GM12878 (cell line): Measurements from ENCODE around the gene SLC28A1. TPM values are rescaled to one million over a fixed set of nuclear protein-coding genes. Genes with fewer than 3 reads are reported as not detected.

Experiments used
- ATAC-seq: fragments of 200-7000 bp; cut with Tn5 transposase; 3 replicates; pipeline ENCODE4 v1.9.1; 2020; ENCODE audit warnings: mild to moderate bottlenecking, moderate library complexity
- BruUV-seq: library from RNA; stranded (reverse); fragments of 400-500 nt; replicated peaks from 2 replicates; lab custom pipeline; 2021; lab: Mats Ljungman, UMichigan
- CTCF ChIA-PET: fragments of 300-600 bp; sonication (Branson Sonifier 250); formaldehyde crosslinking; extraction: SDS; loops from one replicate; lab custom pipeline; 2021; ENCODE audit warnings: inconsistent platforms; lab: Yijun Ruan, JAX
- POLR2A ChIA-PET: fragments of 350-600 bp; formaldehyde crosslinking; extraction: SDS; loops from one replicate; lab custom pipeline; 2021; ENCODE audit warnings: inconsistent platforms; lab: Charles Lee
- RAD21 ChIA-PET: fragments of 300-600 bp; sonication (Branson Sonifier 250); formaldehyde crosslinking; loops from one replicate; lab custom pipeline; 2023; ENCODE audit warnings: antibody characterized with exemption; ENCODE audit not compliant: unreplicated experiment; lab: Charles Lee
- SMC1A ChIA-PET: fragments of 300-600 bp; sonication (Branson Sonifier 250); formaldehyde crosslinking; loops from one replicate; lab custom pipeline; 2023; ENCODE audit not compliant: unreplicated experiment, uncharacterized antibody; lab: Charles Lee
- DNase-seq: peaks from one replicate; pipeline ENCODE4 v3.0.0-alpha.2; 2011; ENCODE audit warnings: low read depth, low spot score
- FAIRE-seq: peaks from 3 replicates; lab custom pipeline; 2011; peaks lifted over from hg19 to GRCh38; lab: Jason Lieb, UNC
- H2AFZ ChIP-seq: 2 replicates; pipeline ENCODE4 v1.6.0; 2011; ENCODE audit warnings: low read depth, low read length, control low read depth; ENCODE audit not compliant: control insufficient read depth
- H3K27ac ChIP-seq: 2 replicates; pipeline ENCODE4 v1.5.1; 2011; ENCODE audit warnings: control low read depth; ENCODE audit not compliant: control insufficient read depth, insufficient read depth
- H3K27me3 ChIP-seq, 2 experiments: replicated peaks in 1 of 2; 2 replicates each; pipeline versions ENCODE4 v1.6.0 to v1.6.1; 2011; ENCODE audit warnings: low read length in 1 of 2; ENCODE audit not compliant: control insufficient read depth in 2 of 2, insufficient read depth in 2 of 2
- H3K36me3 ChIP-seq, 2 experiments: 2 replicates each; pipeline ENCODE4 v1.5.1; 2011; ENCODE audit warnings: low read length in 1 of 2; ENCODE audit not compliant: control insufficient read depth in 2 of 2, insufficient read depth in 2 of 2
- H3K4me1 ChIP-seq: 2 replicates; pipeline ENCODE4 v1.6.1; 2011; ENCODE audit warnings: mild to moderate bottlenecking, low read length, moderate library complexity, mixed read lengths; ENCODE audit not compliant: control insufficient read depth, insufficient read depth
- H3K4me2 ChIP-seq: 2 replicates; pipeline ENCODE4 v1.6.0; 2011; ENCODE audit warnings: control low read depth; ENCODE audit not compliant: control insufficient read depth, insufficient read depth
- H3K4me3 ChIP-seq: fragments of 200-600 bp; sonication (generic); 2 replicates; pipeline ENCODE4 v1.5.1; 2016
- H3K79me2 ChIP-seq: 2 replicates; pipeline ENCODE4 v1.6.0; 2011; ENCODE audit warnings: low read length; ENCODE audit not compliant: control insufficient read depth, insufficient read depth
- H3K9ac ChIP-seq: 2 replicates; pipeline ENCODE4 v1.8.0; 2011; ENCODE audit warnings: low read length, control low read depth, mixed read lengths; ENCODE audit not compliant: control insufficient read depth, insufficient read depth
- H3K9me3 ChIP-seq: replicated peaks from 3 replicates; pipeline ENCODE4 v1.5.1; 2011; ENCODE audit warnings: mild to moderate bottlenecking, low read length; ENCODE audit not compliant: control insufficient read depth, insufficient read depth
- H4K20me1 ChIP-seq: 2 replicates; pipeline ENCODE4 v1.6.0; 2011; ENCODE audit not compliant: control insufficient read depth, insufficient read depth
- BACH1 ChIP-seq: fragments of 450-650 bp; IDR thresholded peaks from 2 replicates; pipeline ENCODE4 v1.6.1; 2017; ENCODE audit warnings: mild to moderate bottlenecking, borderline replicate concordance
- BCL11A ChIP-seq: IDR thresholded peaks from 2 replicates; pipeline ENCODE4 v1.6.1; 2011; ENCODE audit warnings: low read depth, low read length
- NR2C1 ChIP-seq: fragments of 450-650 bp; IDR thresholded peaks from 2 replicates; pipeline ENCODE4 v1.6.1; 2017; ENCODE audit warnings: antibody characterized with exemption, mild to moderate bottlenecking, moderate library complexity
- NR2C2 ChIP-seq: IDR thresholded peaks from 2 replicates; pipeline ENCODE4 v1.6.1; 2011; ENCODE audit warnings: borderline replicate concordance, low read depth; ENCODE audit not compliant: control insufficient read depth, insufficient read length
- PAX5 ChIP-seq: IDR thresholded peaks from 2 replicates; pipeline ENCODE4 v1.6.1; 2011; ENCODE audit warnings: low read depth, low read length, borderline replicate concordance
- PML ChIP-seq: IDR thresholded peaks from 2 replicates; pipeline ENCODE4 v1.6.1; 2012; ENCODE audit warnings: low read length, inconsistent platforms
- POLR2AphosphoS5 ChIP-seq: IDR thresholded peaks from 2 replicates; pipeline ENCODE4 v1.6.1; 2011; ENCODE audit warnings: mild to moderate bottlenecking, low read length, inconsistent platforms
- SIN3A ChIP-seq: IDR thresholded peaks from 2 replicates; pipeline ENCODE4 v1.6.1; 2012; ENCODE audit warnings: low read depth, low read length, improper control_type of control experiment
- SMAD1 ChIP-seq: fragments of 450-650 bp; IDR thresholded peaks from 2 replicates; pipeline ENCODE4 v1.6.1; 2018; ENCODE audit warnings: mild to moderate bottlenecking, low read depth; ENCODE audit not compliant: partially characterized antibody
- SREBF2 ChIP-seq: IDR thresholded peaks from 2 replicates; pipeline ENCODE4 v1.6.1; 2012; ENCODE audit warnings: mild to moderate bottlenecking, low read length
- STAT3 ChIP-seq: IDR thresholded peaks from 2 replicates; pipeline ENCODE4 v1.6.1; 2011; ENCODE audit warnings: low read depth, low read length, improper control_type of control experiment
- YY1 ChIP-seq: IDR thresholded peaks from 2 replicates; pipeline ENCODE4 v1.6.1; 2011; ENCODE audit warnings: low read depth, mild to moderate bottlenecking, low read length
- ZNF384 ChIP-seq: IDR thresholded peaks from 2 replicates; pipeline ENCODE4 v1.6.1; 2012; ENCODE audit warnings: low read depth, mild to moderate bottlenecking, low read length, improper control_type of control experiment, borderline replicate concordance
- ZSCAN29 ChIP-seq: fragments of 450-650 bp; IDR thresholded peaks from 2 replicates; pipeline ENCODE4 v1.6.1; 2017; ENCODE audit warnings: mild to moderate bottlenecking, moderate library complexity
- WGBS: methylation state at CpG from one replicate; pipeline ENCODE4 v1.1.6; 2016; ENCODE audit warnings: low lambda C conversion rate; ENCODE audit not compliant: insufficient replicate concordance, insufficient coverage; ENCODE audit errors: missing lambda C conversion rate; 5-methylcytosine and 5-hydroxymethylcytosine counted together
- in situ Hi-C: fragments of 300-500 bp; cut with MboI; formaldehyde crosslinking; loops from 9 replicates; pipeline ENCODE4 v1.14.3; 2018; ENCODE audit warnings: mixed read lengths
- intact Hi-C: fragments of 100-400 bp; cut with micrococcal nuclease; formaldehyde crosslinking; loops from one replicate; pipeline ENCODE4 v1.14.2; 2022; ENCODE audit not compliant: unreplicated experiment
- polyA plus RNA-seq, 11 experiments: library from polyadenylated mRNA; depleted of rRNA in 4 of 11; unstranded in 6 of 11; stranded (reverse) in 5 of 11; fragments of >200 nt; fragmentation: Nextera tagmentation in 4 of 11; fragmentation: Illumina TruSeq in 1 of 11; extraction: Ambion mirVana in 4 of 11; extraction: Trizol in 1 of 11; gene quantifications; 1 replicate in 1 of 11; 2 replicates in 10 of 11; pipeline versions ENCODE4 v1.2.1 to v1.2.3, GENCODE V29; 2011 to 2016; ENCODE audit warnings: inconsistent platforms in 2 of 11, missing spikeins in 2 of 11, low read depth in 1 of 11
- total RNA-seq, 4 experiments: library from RNA; depleted of rRNA in 3 of 4; stranded (reverse); fragments of >200 nt in 3 of 4; fragmentation: Illumina TruSeq in 1 of 4; extraction: Trizol in 1 of 4; gene quantifications; 2 replicates each; pipeline versions ENCODE4 v1.2.1 to v1.2.3, GENCODE V29; 2013 to 2021
- TF ChIP-seq, protein P1 (sequence below): fragments of 450-650 bp; formaldehyde crosslinking; IDR thresholded peaks from 2 replicates; pipeline ENCODE4 v1.4.0; 2020; ENCODE audit warnings: mild to moderate bottlenecking, moderate library complexity

SLC28A1 gene
- total and polyA plus RNA-seq, 10 of the 15 experiments (the other 5 are each of a cell fraction or from before 2014, with no cell fraction given) = not detected

DNA sequence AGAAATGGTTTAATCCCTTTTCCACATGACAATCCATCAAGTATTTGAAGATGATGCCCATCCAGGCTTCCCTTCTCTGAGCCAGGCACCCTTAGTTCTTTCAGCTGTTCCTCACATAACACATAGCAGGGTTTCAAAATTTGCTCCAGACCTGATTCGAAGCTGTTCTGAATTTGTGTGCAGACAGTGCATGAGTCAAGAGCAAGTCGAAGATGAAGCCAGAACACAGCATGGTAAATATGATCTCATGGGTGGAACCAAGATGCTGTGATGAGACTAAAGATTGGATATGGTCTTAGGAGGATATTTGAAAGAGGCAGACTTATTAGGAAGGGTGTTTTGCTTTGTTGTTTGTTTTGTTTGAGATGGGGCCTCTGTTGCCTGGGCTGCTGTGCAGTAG, 64.6 kb downstream of the SLC28A1 start:
- BruUV-seq = no TSS peak
- H3K9ac ChIP-seq = no peak overlapping the region
- DNase-seq (no peak), FAIRE-seq (no peak), ATAC-seq (no peak)
- intact Hi-C loops = no loop called here
- H3K79me2 ChIP-seq = no peaks in the 10 kb centered on the region
- H3K4me1 ChIP-seq = no peaks in the 10 kb centered on the region
- no peaks in the 10 kb centered on the region for H3K9me3 ChIP-seq
- POLR2A ChIA-PET = no interaction called here
- H3K4me3 ChIP-seq = no peak overlapping the region
- no peak overlapping the region for H3K27ac ChIP-seq
- SMC1A ChIA-PET = no interaction called here
- TF ChIP-seq ZNF384 = no peak
- TF ChIP-seq POLR2AphosphoS5 = no peak
- no peak for TF ChIP-seq BACH1
- TF ChIP-seq SIN3A = no peak
- TF ChIP-seq STAT3 = no peak
- TF ChIP-seq, protein P1, sequence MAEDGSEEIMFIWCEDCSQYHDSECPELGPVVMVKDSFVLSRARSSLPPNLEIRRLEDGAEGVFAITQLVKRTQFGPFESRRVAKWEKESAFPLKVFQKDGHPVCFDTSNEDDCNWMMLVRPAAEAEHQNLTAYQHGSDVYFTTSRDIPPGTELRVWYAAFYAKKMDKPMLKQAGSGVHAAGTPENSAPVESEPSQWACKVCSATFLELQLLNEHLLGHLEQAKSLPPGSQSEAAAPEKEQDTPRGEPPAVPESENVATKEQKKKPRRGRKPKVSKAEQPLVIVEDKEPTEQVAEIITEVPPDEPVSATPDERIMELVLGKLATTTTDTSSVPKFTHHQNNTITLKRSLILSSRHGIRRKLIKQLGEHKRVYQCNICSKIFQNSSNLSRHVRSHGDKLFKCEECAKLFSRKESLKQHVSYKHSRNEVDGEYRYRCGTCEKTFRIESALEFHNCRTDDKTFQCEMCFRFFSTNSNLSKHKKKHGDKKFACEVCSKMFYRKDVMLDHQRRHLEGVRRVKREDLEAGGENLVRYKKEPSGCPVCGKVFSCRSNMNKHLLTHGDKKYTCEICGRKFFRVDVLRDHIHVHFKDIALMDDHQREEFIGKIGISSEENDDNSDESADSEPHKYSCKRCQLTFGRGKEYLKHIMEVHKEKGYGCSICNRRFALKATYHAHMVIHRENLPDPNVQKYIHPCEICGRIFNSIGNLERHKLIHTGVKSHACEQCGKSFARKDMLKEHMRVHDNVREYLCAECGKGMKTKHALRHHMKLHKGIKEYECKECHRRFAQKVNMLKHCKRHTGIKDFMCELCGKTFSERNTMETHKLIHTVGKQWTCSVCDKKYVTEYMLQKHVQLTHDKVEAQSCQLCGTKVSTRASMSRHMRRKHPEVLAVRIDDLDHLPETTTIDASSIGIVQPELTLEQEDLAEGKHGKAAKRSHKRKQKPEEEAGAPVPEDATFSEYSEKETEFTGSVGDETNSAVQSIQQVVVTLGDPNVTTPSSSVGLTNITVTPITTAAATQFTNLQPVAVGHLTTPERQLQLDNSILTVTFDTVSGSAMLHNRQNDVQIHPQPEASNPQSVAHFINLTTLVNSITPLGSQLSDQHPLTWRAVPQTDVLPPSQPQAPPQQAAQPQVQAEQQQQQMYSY (CRISPR knock-in tag) = no peak
- no peak for TF ChIP-seq PAX5
- no peak for TF ChIP-seq SREBF2
- TF ChIP-seq PML = no peak
- no peak for TF ChIP-seq BCL11A
- no peak for TF ChIP-seq YY1
- no peak for TF ChIP-seq NR2C1
- no peak for TF ChIP-seq SMAD1
- no peak for TF ChIP-seq ZSCAN29
- TF ChIP-seq NR2C2 = no peak
- in situ Hi-C loops = no loop called here
- CTCF ChIA-PET = interaction anchor here (1.7 kb wide), 1 partner anchor 95 kb away, joined by 5 read pairs; no protein-coding TSS in a partner anchor
- H3K27me3 ChIP-seq = no peaks in the 10 kb centered on the region
- RAD21 ChIA-PET = interaction anchor here (0.6 kb wide), 1 partner anchor 23 kb away, joined by 3 read pairs; no protein-coding TSS in a partner anchor
- H4K20me1 ChIP-seq = no peaks in the 10 kb centered on the region
- no peaks in the 10 kb centered on the region for H3K36me3 ChIP-seq
- 23% methylated on average over 2 of the region's 2 CpGs for WGBS
- no peak overlapping the region for H3K4me2 ChIP-seq
- no peak overlapping the region for H2AFZ ChIP-seq
